NB4 (cell line): ENCODE results near the gene CYP2D6.

Experiments
- POLR2A ChIP-seq: IDR thresholded peaks from 2 replicates; pipeline ENCODE4 v1.6.1; 2011; ENCODE audit warnings: mild to moderate bottlenecking; ENCODE audit not compliant: insufficient read length; ENCODE audit errors: extremely low read depth
- TF ChIP-seq, protein P1 (sequence below): IDR thresholded peaks from one replicate; pipeline ENCODE4 v1.5.1; 2012; ENCODE audit warnings: low read depth, low read length
- TF ChIP-seq, protein P2 (sequence below): IDR thresholded peaks from 2 replicates; pipeline ENCODE4 v1.6.1; 2011; ENCODE audit warnings: low read depth, low read length

DNA sequence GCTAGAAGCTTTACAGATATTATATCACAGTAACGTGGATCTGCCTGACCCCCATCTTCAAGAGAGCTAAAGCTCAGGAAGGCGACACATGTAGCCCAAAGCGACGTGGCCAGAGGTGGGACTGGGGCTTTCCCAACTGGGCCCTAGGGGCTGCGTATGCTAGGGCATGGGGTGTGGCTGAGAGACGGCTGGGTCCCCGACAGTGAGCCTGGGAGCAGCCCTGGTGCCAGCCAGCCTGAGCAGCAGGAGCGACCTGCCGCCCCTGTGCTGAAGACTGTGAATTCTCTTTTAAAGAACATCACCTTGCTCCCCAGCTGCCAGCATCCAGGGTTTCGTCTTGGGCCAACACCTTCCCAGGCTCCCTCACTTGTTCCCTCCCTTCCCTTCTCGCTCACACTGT, 32.9 kb upstream of the CYP2D6 start:
- no peak for TF ChIP-seq POLR2A
- TF ChIP-seq, protein P1, sequence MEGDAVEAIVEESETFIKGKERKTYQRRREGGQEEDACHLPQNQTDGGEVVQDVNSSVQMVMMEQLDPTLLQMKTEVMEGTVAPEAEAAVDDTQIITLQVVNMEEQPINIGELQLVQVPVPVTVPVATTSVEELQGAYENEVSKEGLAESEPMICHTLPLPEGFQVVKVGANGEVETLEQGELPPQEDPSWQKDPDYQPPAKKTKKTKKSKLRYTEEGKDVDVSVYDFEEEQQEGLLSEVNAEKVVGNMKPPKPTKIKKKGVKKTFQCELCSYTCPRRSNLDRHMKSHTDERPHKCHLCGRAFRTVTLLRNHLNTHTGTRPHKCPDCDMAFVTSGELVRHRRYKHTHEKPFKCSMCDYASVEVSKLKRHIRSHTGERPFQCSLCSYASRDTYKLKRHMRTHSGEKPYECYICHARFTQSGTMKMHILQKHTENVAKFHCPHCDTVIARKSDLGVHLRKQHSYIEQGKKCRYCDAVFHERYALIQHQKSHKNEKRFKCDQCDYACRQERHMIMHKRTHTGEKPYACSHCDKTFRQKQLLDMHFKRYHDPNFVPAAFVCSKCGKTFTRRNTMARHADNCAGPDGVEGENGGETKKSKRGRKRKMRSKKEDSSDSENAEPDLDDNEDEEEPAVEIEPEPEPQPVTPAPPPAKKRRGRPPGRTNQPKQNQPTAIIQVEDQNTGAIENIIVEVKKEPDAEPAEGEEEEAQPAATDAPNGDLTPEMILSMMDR, result no peak
- TF ChIP-seq, protein P2, sequence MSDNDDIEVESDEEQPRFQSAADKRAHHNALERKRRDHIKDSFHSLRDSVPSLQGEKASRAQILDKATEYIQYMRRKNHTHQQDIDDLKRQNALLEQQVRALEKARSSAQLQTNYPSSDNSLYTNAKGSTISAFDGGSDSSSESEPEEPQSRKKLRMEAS, result no peak
